Tongue (tissue), 2 donors: ENCODE measurements around the gene CPA4. TPM values are rescaled to one million over a fixed set of nuclear protein-coding genes. Genes with fewer than 3 reads are reported as not detected.
"Not testable (repeated sequence)": the region's sequence is repeated elsewhere in the genome, so short reads cannot be mapped to it uniquely, and the experiment has no call there.

Source experiments
- DNase-seq: peaks from one replicate; pipeline ENCODE4 v3.0.0-alpha.2; 2015
- total RNA-seq: library from RNA; depleted of rRNA; stranded (reverse); fragments of >200 nt; gene quantifications from one replicate; pipeline ENCODE4 v1.2.3, GENCODE V29; 2014

The CPA4 gene, protein sequence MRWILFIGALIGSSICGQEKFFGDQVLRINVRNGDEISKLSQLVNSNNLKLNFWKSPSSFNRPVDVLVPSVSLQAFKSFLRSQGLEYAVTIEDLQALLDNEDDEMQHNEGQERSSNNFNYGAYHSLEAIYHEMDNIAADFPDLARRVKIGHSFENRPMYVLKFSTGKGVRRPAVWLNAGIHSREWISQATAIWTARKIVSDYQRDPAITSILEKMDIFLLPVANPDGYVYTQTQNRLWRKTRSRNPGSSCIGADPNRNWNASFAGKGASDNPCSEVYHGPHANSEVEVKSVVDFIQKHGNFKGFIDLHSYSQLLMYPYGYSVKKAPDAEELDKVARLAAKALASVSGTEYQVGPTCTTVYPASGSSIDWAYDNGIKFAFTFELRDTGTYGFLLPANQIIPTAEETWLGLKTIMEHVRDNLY
- 2.4 TPM for total RNA-seq

DNA sequence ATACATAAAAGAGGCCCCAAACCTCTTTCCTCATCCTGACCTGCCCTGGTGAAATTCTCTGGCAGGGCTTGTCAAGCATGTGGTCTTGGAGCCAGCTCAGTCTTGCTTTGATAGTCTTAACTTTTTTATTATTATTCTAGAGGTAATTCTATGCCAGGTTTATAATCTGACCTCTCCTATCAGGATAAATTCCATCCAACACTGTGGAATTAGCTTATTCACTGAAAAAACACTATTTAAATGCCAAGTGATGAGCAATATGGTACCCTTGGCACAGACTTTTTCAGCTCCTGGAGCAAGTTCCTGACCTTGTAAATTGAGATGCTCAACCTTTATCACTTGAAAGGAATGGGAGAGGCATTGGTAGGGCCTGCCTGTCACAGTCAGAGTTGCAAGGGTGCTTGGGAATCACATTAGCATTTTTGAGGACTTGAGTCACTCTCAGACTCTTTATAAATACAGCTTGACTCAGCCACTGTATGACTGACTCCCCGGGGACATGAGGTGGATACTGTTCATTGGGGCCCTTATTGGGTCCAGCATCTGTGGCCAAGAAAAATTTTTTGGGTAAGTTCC is at the start of gene CPA4:
Gene CPA4 (plus strand): TSS at position 480 of the 576 bp plus-strand sequence. CDS start 20 bp downstream, at position 500.
- no peak for DNase-seq

DNA sequence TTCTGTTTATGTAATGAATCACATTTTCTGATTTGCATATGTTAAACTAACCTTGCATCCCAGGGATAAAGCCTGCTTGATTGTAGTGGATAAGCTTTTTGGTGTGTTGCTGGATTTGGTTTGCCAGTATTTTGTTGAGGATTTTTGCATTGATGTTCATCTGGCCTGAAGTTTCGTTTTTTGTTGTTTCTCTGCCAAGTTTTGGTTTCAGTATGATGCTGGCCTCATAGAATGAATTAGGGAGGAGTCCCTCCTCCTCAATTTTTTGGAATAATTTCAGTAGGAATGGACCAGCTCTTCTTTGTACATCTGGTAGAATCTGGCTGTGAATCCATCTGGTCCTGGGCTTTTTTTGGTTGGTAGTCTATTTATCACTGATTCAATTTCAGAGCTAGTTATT is 49.5 kb upstream of the CPA4 start:
- DNase-seq: peak; percentile 77

DNA sequence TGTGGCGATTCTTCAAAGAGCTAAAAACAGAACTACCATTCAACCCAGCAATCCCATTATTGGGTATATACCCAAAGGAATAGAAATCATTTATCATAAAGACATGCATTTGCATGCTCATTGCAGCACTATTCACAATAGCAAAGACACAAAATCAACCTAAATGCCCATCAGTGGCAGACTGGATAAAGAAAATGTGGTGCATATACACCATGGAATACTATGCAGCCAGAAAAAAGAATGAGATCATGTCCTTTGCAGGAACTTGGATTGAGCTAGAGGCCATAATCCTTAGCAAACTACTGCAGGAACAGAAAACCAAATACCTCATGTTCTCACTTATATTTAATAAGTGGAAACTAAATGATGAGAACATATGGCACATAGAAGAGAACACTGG is 46.5 kb upstream of the CPA4 start:
- not testable (repeated sequence) for DNase-seq

DNA sequence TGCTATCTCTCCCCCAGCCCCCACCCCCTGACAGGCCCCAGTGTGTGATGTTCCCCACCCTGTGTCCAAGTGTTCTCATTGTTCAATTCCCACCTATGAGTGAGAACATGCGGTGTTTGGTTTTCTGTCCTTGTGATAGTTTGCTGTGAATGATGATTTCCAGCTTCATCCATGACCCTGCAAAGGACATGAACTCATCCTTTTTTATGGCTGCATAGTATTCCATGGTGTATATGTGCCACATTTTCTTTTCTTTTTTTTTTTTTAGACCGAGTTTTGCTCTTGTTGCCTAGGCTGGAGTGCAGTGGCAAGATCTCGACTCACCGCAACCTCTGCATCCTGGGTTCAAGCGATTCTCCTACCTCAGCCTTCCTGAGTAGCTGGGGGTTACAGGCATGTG is 44.1 kb upstream of the CPA4 start:
- not testable (repeated sequence) for DNase-seq

DNA sequence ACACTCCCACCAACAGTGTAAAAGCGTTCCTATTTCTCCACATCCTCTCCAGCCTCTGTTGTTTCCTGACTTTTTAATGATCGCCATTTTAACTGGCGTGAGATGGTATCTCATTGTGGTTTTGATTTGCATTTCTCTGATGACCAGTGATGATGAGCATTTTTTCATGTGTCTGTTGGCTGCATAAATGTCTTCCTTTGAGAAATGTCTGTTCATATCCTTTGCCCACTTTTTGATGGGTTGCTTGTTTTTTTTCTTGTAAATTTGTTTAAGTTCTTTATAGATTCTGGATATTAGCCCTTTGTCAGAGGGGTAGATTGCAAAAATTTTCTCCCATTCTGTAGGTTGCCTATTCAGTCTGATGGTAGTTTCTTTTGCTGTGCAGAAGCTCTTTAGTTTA is 43.3 kb upstream of the CPA4 start:
- not testable (repeated sequence) for DNase-seq

DNA sequence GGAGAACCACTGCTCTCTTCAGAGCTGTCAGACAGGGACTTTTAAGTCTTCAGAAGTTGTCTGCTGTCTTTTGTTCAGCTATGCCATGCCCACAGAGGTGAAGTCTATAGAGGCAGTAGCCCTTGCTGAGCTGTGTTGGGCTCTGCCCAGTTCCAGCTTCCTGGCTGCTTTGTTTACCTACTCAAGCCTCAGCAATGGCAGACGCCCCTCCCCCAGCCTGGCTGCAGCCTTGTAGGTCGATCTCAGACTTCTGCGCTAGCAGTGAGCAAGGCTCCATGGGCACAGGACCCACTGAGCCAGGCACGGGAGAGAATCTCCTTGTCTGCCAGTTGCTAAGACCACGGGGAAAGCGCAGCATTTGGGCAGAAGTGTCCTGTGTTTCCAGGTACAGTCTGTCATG is 38.4 kb upstream of the CPA4 start:
- no peak for DNase-seq

DNA sequence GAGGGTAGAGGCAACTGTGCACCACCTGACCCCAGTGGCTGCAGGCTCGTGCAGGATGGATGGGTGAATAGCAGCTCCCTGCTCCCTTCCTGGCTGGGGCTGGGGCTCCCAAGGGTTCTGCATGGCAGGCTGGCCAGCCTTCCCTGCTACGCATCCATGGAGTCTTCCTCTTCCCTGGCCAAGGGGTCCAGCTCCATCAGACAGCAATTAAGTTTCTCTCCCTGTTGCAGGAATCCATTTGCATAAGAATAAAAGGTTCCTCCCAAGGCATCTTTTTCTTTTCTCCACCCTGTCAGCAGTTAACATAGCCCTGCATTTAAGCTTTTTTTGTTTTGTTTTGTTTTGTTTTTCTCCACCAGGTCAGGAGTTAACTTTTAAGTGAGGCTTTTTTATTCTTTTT is 36.3 kb upstream of the CPA4 start:
- no peak for DNase-seq

DNA sequence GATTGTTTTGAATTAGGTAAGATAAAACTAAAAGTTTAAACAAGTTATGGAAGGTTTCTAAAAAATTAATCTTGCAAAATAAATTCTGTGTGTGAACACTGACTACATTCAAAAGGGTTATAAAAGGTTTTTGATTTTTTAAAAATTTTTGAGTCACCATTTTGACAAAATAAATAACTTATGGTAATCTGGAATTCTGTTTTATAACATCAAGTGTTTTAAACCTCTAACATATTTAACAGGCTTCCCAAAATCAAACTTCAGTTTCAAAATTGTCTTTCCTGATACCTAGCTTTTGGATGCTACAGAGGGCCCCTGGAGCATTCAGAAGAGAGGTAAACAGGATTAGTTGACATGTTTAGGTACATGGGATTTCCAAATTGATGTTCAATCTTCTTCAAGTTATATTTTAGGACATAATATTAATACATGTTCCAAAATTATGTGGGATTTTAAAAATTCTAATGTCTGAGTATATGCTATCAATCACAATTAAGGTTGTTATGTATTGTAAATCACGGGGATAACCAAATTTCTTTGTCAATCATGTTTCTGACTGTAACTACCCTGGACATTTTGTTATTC is 34.4 kb upstream of the CPA4 start:
- no peak for DNase-seq

DNA sequence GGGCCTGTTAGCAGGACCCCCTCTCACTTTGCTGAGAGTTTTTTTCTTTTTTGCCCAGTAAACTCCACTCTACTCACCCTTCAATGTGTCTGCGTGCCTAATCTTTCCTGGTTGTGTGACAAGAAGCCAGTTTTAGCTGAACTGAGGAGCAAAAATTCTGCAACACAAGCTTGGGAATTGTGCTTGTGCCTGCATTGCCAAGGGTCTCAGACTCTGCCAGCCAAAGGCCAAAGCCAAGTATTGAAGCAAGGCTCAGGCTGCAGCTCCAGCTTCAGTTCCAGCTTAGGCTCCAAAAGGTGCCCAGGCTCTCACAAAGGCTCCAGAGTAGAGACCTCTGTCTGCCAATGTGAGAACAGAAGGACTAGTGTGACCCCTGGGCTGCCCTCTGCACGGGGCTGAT is 30.5 kb upstream of the CPA4 start:
- no peak for DNase-seq

DNA sequence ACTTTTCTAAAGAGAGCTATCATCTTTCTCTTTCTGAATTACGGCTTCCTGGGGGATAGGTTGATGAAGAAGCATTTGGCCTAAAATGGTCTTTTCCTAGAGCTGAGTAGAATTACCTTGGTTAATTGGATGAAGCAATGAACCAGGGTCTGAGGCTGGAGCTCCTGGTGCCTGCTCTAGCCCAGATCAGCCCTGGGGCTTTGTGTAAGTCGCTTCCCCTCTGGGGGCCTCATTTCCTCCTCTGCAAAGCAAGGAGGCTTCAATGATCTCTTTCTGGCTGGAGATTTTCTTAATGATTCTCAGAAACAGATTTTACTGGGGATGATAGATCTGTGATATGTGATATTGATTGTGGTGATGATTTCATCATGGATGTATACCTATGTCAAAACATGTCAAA is 29.8 kb upstream of the CPA4 start:
- DNase-seq: no peak

DNA sequence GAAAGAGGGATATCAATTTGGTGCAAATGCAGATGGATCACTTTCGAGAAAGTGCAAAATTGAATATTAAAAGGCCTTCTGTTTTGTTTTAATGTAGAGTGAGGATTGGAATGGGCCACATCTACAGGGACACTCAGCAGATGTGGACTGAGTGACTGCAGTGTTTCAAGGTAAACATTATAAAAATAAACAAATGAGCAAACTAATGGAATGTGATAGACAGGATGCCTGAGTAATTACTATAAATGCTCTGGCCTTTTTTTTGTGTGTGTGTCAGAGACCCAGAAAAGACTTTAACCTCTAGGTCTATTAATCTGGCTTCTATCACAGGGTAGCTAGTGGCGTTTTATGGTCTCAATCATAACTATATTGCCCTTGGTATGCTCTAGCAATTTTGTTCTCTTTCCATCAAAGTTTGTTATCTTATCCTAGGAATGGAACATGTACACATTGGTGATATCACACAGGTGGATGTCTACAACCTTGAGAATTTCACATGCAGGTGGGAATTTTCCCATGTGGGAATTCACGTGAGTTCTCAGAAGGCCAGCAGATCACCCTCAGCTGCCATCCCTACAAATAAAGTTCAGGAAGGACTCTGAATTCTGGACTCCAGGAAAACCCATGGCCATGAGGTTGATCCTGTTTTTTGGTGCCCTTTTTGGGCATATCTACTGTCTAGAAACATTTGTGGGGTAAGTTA is 26.6 kb upstream of the CPA4 start, which contains the start of gene CPA2:
Gene CPA2 (plus strand): TSS at position 606 of the 703 bp plus-strand sequence. CDS start 19 bp downstream, at position 625.
- DNase-seq: no peak

DNA sequence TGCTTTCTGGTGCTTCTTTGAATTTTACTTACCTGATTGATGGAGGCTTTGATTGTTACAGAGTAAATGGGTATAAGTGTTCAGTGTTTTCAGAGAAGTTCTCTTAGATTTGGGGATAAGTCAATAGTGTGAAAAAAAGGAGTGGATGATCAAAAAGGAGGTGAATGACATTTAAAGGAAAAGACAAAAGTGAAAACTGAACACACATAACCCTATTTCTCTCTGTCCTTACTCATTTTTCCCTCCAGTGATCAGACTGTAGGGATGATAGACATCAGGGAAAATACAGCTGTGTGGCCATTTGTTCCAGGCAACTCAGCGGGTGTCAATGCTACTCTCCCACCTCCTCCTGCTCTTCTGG is 26.0 kb upstream of the CPA4 start:
- no peak for DNase-seq

DNA sequence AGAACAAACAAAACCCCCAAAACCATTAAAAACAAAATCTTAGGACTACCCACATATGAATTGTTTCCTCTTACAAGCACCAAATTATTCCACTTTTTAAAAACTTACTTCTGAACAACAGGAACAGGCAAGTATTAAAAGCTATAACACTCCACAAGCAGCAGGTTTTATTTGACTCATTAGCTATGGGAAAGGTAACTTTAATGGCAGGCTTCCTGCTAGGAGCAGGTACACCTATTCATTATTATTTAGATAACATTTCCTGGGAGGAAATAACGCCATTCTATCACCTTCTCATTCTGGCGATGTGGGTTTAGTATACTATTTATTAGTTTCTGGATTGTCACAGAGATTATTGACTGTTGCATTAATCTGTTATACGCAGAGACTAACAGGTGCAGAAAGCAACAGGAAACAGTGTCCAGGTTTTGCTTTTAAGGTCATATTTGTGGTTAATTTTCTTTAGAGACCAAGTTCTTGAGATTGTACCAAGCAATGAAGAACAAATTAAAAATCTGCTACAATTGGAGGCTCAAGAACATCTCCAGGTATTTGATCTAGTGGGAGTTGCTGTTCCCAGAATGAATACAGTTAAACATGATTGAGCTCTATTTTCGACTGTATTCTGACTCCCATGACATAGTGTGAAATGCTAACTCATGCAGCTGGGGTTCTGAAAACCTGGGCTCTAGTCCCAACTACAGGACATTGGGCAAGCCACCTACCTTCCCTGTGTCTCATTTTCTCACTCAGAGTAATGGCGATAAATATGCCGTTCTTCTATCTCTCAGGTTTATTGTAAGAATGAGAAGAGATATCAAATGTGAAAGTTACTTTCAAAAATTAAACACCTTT is 24.3 kb upstream of the CPA4 start:
- no peak for DNase-seq

DNA sequence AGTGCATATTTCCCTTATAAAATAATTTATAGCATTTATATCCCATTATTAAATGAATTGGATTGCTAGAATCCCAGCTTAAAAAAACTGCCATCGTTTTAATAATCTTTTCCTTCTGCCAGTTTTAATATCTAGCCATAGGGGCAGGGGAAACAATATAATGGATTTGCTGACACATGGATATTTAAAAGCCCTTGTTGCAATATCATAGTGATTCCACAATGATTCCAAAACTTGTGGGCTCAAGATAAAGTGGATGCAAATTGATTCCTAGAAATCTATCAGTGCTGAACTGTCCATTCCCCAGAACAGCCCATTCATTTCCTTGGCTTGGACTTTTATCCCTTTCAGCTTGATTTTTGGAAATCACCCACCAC is 23.7 kb upstream of the CPA4 start:
- DNase-seq: no peak

DNA sequence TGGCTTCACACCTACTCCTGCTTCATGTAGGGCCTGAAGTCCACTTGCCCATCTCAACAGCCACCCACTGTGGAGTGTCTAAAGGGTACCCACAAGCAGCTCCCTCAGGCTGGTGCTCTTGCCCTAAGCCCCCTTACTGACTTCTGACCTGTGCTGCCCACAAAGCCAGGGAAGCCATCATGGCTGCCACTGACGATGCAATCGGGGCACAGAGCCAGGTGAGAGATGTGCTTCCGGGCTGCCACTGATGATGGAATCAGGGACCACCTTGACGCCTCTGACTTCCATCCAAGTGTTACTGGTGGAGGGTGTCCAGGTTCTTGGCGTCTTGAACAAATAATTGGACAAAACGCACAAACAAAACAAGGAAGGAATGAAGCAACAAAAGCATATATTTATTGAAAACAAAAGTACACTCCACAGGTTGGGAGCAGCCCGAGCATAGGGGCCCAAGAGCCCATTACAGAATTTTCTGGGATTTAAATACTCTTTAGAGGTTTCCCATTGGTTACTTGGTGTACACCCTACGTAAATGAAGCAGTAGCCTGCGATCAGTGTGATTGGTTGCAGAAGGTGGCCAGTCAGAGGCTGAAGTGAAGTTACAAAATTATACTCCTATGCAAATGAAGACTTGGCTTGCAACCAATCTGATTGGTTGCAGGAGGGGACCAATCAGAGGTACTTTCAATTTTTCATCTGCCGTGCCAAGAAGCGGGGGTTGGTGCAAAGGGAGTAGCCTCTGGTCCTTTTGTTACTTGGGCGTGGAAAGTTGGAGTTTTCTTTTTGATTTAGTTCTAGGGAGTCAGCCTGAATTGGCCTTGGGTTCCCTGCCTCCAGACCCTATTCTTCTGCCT is 21.8 kb upstream of the CPA4 start:
- DNase-seq: peak; percentile 51

DNA sequence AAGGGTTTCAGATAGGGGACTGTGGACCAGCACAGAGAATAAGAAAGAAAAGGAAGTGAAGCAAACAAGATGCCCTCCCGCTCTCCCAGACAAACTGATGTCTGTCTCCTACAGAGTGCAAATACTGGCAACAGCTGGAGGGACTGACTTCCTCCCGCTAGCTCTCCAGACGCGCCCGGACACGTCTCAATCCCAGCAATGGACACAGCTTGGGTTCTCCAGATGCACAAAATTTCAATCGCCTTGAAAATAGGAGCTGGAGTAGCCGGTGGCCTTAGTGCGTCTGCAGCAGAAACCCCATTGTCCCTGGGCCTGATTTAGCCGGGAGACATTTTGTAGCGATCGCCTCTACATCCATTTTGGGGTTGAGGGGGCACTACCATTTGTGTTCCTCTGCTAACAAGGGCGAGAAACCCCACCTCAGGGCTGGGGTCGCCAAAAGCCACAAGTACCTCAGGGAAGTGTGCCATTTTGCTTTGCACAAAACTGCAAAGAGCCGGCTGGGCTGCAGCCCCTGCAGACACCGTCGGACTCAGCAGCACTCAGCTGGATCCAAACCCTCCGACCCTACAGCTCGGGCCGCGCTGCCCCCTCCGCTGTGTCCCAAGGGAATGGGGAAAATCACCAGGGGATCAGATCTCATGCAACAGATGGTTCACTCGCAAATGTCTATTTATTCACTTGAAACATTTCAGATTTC is 20.4 kb upstream of the CPA4 start:
- peak; percentile 71 for DNase-seq

DNA sequence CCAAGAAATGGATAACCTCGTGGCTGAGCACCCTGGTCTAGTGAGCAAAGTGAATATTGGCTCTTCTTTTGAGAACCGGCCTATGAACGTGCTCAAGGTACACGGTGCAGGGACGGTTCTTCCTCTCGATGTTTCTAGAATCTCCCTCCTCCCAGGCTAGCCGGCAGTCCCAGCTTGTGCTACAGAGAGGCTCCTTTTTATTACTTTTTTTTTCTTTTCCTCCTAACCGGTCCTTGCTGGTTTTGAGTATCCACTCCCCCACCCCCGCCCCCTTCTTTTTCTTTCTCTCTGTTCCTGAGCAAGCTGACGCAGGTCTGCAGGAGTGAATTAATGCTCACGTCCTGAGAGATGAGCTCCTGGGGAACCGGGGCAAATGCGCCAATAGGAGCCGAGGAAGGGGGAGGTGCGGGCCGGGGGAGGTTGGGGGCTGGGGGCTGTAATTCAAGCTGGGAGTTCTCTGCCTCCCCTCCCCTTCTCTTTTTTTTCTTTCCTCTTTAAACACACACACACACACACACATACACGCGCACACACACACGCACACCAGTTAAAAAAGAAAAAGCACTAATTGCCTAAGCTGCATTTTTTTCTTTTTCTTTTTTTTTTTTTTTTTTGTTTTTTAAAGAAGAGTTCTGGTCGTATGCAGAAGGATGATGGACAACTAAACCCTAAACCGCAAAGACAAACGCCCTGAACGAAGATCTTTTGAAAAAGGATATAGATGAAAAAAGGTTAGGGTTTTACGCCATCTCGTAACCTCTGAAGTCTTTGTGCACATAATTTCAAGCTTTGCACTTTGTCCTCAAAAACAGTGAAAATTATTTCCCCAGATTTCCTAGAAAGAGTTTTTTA is 19.7 kb upstream of the CPA4 start:
- DNase-seq: peak; percentile 97

DNA sequence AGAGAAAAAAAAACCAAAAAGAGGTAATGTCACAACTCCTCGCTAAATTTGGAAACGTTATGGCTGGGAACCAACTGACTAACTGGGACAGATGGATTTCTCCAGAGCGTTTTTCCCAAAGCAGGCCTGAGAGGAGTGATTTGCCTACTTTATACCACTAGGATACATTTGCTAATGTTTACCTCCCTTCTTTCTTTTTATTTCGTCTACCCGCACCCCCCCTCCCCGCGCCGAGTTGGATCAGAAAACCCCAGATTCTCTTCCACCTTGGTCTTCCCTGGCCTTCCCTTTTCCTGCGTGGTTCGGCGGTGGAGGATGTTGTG is 19.1 kb upstream of the CPA4 start:
- peak; percentile 88 for DNase-seq

DNA sequence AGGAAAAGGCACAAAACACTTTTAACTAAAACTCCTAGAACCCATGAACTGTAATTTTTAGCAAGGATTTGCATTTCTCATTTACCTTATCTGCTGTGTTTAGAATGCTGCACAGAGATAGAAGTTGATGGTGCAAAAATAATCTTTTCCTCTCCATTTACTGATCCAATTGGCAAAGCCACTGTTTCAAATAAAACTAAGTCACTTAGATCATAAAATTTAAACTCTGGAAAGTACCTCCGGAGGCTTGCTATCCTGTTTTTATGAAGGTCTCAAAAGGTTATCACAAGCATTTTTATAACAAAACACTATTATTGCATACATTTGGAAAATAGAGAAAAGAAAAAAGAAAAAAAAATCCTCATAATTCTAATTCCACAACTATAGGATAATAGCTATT is 18.7 kb upstream of the CPA4 start:
- DNase-seq: no peak
